Stimulated activated CD8-positive, alpha-beta memory T cell treated with anti-CD3 and anti-CD28 coated beads, Interleukin-15, amount 100 ng/mL, for 48 hours (primary cell): ENCODE results near the gene PEX12.
"Not testable (repeated sequence)": the region's sequence is repeated elsewhere in the genome, so short reads cannot be mapped to it uniquely, and the experiment has no call there.

Source experiments
- DNase-seq, 2 donors: peaks; one replicate each; pipeline ENCODE4 v3.0.0-alpha.2; 2020; ENCODE audit warnings: low read depth in 2 of 2

Gene PEX12

DNA sequence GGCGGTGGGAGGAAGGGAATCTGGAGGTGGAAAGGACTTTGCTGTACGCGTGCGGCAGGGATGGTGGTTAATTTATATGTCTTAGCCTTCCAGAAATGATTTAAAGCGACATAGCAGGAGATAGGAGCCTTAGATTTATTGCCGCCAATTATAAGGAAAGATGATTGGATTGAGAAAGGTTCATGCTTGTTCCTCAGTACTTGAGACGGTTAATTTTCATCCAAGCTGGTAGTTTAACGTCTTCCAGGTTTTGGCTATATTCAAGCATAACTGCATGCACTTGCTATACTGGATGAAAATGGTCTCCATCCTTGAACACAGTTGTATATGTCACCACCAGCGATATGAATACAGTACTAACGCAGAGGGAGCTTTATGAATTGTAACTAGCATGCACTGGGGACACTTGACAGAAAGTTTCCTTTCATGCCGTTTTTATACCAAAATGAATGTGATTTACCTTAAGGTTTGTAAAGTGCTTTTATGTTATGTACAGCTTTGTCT lies 610 bp upstream of the PEX12 start:
- DNase-seq, result no peak

DNA sequence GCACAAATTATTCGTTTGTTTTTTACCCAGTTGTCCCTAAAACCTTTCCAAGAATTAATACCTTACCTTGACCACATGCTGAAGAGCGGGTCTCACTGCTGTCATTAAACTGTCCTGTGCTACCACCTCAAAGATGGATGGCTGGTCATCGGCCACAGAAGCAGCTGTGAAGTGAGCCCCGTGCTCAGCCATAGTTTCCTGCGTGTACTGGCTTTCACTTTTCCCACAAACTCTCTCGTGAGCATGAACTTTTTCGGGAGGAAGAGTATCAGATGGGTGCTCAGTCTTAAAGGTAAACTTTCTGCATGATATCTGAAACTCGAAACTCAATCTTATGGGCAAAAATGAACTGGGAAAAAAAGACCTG lies 558 bp downstream of the PEX12 start:
- DNase-seq, result no peak

DNA sequence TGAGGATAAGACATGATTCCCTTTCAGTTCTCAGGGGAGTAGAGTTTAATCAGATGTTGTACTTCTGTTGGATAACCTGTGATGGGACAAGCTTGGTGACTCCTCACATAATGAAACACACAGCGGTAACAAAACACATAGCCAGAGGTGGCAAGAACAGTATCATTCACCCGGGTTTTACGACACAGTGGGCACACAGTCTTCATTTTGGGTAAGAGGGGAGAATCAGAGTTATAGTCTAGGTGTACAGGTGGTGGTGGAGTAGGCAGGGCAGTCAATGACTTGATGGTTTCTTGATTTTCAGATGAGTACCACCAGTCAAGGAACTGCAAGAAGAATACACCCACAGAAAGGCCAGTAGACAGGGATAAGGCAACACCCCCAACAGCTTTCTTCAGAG lies 2.6 kb downstream of the PEX12 start:
- DNase-seq, result no peak

DNA sequence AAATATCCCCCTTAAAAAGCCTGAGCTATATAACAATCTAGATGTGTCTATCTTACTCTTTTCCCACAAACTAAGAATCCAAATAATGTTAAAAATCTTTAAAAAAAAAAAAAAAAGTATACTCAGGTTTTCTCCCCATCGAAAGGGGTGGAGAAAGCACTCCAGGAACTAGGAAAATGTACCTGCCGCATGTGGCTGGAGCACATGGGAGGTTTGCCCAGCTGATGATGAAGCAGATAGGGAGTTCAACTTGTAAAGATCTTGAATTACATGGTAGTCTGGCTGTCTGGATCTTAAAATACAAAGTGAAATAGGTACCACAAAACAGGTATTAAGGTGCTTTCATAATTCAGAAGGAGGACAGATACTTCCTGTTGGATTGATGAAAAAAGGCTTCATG lies 9.0 kb downstream of the PEX12 start:
- DNase-seq, result no peak

DNA sequence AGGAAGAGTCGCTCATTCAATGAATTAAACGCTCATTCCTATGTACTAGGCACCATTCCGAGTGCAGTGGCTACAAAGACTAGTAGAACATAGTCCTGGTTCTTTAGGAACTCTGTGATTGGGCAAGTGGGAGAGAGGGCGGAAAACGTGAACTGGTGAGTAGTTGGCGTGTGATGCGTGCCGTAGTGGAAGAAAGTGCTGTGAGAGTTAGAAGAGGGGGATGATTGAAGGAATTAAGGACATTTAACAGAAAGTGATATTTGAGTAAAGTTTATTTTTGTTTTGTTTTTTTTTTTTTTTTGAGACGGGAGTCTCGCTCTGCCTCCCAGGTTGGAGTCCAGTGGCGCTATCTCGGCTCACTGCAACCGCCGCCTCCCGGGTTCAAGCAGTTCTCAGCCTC lies 9.8 kb downstream of the PEX12 start:
- peak; percentile 17 to 25 for DNase-seq

DNA sequence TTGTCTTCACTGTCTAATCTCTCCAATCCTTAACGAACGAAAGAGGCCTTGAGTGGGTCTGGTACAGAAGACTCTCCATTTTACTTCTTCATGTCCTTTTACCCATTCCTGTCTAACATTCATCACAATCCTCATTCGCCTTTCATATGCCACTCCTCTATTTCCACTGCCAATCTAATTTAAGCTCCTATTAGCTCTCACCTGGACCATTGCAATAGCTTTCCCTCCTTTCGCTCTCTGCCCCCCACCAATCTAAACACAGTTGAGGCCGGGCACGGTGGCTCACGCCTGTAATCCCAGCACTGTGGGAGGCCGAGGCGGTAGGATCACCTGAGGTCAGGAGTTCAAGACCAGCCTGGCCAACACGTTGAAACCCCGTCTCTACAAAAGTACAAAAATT lies 11.4 kb downstream of the PEX12 start:
- DNase-seq, result no peak

DNA sequence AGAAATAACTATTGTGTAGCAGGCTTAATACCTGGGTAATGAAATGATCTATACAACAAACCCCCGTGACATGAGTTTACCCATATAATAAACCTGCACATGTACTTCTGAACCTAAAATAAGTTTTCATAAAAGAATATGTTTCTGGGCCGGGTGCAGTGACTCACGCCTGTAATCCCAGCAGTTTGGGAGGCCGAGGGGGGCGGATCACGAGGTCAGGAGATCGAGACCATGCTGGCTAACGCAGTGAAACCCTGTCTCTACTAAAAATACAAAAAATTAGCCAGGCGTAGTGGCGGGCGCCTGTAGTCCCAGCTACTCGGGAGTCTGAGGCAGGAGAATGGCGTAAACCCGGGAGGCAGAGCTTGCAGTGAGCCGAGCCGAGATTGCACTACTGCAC lies 15.2 kb downstream of the PEX12 start:
- DNase-seq, result not testable (repeated sequence)

DNA sequence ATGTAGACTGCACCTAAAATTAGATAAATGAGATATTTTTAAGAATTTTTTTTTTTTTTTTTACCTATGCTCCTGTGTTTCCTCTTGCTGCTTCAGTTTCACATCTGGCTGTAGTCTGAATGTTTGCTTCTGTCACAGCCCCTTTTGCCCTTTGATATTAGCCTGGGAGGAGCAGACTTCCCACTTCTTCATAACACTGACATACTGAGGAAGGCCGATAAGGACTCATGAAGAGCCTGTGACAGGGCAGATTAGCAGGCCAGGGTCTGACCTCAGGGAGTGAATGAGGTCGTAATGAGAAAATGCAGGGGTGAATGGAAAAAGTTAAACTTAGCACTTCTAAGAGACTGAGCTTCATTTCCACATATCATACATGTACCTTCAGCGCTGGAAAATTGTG lies 17.7 kb downstream of the PEX12 start, which contains the start of gene SLFN14:
Gene SLFN14 (minus strand): TSS at position 117 of the 400 bp plus-strand sequence. CDS start 2,757 bp downstream, outside the sequence.
- DNase-seq, result no peak

DNA sequence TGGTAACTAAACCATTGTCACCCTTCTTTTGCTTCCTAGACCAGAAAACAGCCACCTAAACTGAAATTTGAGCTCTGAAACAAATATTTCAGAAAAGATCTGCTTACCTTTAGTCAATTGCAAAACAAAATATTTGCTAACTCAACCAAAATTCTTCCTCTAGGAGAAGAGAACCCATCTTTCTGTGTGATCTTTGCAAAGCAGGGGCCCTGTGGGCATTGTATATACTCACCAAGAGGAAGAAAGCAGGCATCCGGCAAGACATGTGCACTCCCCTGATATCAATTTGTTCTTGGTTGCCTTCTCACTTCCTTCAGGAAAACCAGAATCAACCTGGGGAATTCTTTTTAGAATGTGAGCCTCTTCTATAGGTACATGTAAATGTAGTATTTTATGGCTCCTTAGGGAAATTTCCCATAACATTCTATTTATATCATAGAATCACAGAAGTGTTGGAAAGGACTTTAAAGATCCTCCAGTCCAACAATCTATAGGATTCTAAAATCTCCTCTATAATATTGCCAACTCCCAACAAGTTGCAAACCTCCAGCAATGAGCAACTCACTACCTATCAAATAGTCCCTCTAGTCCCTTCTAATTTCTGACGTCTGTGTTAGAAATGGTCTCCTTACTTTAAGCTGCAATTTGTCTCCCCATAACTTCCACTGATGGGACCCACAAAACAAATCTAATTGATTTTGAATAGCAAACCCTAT lies 18.7 kb downstream of the PEX12 start:
- no peak for DNase-seq

DNA sequence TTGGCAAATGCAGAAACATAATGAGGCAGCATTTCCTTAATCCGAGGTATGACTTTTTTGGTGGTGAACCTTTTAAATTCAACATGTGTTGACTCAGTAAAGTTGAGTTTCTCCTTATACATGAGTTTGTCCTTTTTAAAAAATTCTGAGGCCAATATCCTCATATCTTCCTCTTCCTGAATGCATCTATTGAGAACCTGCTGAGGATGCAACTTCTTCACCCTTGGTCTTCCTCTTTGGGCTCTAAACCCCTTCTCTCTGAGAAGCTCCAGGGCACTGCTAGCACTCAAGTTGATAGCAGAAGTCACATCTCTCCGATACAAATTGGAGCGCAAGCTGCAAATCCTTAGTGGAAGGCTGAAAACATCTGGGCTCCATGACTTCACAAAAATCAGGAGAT lies 21.0 kb downstream of the PEX12 start:
- no peak for DNase-seq

DNA sequence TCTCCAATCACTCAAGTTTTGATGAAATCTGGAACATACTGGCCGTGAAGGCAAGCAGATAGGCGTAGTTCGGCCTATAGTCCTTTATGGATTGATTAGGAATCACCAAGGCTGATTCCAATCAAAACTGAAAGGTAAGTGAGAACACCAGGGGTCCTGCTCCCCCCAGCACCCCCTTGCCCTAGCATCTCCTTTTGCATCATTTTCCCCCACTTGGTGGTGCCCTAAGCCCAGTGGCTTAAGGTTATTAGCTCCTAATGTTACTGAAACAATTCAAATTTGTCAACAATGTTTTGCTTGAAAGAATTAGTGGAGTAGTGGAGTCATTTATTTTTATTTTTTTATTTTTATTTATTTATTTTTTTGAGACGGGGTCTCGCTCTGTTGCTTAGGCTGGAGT lies 22.7 kb downstream of the PEX12 start:
- no peak for DNase-seq

DNA sequence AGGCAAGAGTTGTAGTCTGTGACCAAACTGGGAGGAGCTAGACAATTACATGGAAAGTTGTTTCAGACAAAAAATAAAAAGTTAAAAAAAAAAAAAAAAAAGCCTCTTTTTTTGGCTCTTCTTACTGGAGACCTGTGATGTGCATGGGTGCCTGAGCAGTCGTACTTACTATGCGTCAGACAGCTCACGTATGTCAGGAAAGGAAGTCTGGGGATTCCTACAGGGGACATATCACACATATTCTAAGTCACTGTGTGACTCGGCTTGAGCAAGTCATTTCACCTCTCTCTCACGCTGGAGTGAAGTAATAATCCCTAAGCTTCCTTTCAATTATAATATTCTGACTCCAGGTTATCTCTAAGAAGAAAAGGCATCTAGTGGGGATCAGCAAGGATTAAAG lies 23.7 kb downstream of the PEX12 start:
- DNase-seq, result no peak

DNA sequence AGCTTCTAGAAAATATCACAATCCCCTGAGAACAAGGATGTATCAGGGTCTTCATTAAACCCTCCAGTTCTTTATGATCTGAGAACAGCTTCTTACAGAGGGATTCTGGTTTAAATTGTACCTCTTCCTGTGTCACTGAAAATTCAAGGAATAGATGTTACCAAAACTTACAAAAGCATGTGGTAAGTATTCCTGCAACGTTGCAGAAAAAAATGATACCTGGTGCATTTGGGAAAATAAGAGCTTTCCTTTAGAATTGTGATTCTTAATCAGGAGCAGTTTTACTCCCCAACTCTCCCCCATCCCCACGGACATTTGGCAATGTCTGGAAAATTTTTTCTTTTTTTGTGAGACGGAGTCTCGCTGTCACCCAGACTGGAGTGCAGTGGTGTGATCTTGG lies 25.1 kb downstream of the PEX12 start:
- no peak for DNase-seq

DNA sequence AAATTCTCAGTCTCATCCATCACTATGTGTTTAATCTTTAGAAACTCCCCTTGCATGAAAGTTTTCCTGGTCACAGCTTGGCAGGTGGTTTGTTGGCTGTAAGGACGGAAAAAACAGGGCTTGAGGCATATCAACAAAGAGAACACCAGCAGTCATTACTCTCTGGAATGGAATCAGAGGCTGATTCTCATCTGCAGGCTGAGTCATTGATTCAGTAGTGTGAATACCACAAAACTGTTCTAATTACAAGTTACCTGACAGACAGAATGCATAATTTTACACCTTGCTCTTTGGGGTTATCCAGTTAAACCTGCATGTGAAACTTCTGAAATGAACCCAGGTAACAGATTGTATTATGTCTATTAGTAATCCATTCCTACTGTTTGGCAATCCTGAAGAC lies 29.4 kb downstream of the PEX12 start:
- no peak for DNase-seq

DNA sequence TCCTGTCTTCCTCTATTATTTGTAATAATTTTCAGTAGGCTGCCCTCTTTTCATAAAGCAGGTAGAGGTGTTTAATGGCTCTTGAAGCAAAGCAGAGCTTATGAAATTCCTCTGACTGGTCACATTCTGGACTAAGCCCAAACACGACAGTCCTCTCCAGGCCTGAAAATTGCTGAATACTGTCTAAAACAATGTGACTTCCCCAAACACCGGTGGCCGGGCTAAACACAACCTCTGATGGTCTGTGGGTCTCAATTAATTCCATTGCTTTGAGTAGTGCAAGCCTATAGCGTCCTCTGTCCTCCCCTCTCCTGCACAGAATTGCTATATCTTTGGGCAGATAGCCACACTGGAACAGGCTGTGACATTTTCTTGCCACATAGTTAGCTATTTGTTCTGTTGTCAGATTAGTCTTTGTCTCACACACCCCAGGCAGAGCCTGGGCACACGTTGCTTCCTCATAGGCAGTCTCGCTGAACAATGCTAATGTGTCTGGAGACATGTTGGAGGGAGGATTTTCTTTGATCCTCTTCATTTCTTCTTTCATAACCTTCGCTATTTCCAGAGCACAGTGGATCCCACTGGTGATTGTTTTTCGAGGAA lies 30.1 kb downstream of the PEX12 start:
- DNase-seq, result no peak

DNA sequence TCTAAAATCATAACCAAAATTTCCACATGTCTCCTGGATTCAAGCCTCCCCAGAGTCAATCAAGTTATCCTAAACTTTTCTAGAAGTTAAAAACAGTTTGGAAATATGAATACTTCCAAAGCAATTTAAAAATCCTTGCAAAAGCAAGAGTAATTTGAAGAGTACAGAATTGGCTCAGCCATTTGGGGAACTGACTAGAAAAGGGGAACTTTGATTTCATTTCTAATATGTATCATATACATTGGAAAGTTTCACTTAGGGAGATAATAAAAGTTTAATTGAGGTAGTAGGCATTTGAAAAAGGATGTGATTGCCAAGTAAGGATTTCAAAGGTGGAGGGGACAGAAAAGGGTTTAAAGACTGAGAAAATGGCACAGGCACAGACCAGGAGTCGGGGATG lies 31.9 kb downstream of the PEX12 start:
- no peak for DNase-seq

DNA sequence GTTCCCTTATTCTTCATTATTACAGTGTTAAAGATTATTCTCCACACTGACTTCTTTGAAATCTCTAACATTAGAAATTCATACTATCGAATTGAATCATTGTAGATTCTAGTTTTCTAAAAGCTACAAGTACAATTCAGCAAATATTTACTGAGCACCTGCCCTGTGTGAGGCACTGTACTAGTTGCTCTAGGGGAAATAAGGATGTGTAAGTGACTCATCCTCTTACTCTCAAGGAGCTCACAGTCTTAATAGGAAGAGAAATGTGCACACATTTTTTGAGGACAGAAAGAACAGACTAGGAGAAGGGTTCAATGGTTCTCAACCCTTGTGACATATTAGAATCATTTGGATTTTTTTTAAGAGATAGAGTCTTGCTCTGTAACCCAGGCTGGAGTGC lies 33.2 kb downstream of the PEX12 start:
- no peak for DNase-seq

DNA sequence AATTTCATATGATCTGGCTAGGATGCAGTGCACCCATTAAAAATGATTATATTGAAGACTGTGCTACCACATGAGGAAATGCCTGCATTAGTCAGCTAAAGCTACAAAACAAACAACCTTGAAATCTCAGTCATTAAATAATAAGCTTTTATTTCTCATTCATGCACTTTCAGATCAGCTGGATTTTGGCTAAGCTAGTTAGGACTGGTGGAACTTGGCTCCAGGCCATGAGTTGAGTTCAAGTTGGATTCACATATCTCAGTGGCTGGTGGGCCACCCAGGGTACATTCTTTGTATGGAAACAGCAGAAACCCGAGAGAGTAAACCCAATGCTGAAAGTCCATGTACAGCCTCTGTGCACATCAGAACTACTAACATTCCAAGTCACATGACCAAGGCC lies 34.5 kb downstream of the PEX12 start:
- DNase-seq, result no peak

DNA sequence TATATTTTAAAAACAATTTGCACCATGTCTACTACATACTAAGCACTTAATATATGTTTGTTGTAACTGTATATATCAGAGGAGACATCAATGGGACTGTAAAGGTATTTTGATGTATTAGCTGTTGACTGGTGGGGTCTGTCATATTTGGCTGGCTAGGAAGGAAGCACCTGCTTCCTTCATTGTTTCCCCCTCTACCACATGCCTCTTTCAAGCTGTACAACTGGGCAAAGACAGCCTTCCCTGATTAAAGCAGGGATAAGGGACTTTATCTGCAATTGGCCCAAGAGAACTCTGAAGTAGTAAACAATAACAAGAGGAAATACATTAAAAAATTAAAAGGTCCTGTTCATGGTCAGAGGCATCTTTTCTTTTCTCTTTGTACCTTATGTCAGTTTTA lies 35.4 kb downstream of the PEX12 start:
- no peak for DNase-seq

DNA sequence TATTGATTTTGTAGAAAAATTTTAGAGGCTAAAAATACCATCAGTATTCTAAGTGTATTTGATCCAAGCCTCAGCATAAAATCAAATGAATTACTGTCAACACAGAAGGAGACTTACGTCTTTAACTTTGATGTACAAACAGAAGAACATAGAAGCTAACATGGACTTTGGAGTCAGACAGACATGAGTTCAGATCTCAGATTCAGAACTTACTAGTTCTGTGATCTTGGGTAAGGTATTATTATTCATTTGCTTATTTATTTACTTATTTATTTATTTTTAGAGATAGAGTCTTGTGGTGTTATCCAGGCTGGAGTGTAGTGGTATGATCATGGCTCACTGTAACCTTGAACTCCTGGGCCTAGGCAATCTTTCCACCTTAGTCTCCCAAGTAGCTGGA lies 36.9 kb downstream of the PEX12 start:
- DNase-seq, result no peak

DNA sequence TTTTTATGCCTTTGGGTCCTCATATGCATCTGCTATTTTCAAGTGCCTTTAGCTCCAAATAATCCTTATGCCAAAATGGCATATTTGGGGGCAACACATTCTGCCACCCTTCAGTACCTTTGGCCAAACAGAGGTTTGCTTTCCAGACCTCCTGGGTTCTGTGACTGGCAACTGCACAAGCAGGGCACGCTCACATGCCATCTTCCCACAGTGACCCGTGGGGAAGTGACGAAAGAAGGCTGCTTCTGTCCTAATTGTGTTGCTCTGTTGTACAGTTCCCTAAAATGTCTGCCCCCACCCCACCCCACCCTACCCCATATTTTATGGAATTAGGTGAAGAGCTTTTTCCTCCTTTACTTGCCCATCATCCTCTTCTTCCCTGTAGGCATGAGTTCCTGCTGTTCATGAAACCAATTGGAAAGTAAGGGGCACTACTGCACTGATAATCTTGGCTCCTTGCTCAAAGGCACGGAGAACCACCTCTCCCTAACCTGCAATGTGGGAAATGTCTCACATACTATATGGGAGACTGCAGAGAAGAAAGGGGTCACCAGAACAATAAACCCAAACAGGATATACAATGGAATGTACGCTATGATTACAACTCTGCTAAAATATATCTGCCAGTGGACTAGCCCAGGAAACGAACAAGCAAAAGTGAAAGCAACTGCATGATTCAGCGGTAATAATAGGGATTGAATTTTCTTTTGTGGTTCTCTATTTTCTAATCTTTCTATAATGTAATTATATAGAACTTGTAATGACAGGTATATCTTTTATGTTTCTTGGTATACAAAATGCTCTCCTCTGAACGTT lies 37.6 kb downstream of the PEX12 start:
- no peak for DNase-seq

DNA sequence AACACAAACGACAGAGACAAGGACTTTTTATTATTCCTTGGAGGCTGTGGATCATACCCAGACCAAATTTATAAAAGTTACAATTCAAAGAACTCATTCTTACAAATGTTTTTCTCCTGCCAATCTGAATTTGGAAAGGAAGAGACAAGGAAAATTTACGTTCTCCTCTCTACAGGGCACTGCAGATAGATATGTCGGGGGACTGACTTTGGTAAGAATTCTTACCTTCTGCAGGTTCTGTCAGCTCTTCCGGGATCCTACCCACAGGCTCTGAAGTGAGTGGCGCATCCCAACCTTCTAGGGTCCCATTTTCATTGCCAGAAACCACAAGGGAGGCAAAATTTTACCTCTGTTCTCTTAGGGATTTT lies 38.7 kb downstream of the PEX12 start:
- DNase-seq, result no peak

DNA sequence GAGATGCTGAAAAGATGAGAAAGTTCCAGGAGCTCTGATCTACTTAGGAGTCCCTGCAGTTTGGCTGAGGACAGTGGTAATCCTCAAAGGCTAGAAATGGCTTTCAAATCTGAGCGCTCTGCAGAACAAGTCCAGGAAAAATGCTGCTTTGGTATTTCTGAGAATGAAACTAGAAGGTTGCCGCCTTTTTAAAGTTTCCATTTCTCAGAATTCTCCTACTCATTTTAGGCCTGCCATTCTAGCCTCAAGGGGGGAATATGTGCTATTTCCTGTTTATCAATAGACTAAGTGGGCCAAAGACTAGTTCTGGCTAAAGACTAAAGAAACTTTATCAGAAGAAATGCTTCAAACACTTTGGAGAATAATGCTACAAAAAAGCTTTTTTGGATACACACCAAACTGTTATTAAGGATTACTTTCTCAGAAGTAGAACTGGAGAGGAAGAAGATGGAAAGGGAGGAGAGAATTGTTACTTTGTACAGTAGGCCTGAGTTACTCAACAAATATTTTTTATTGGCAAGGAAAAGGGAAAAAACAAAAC lies 40.7 kb downstream of the PEX12 start, which contains the start of gene SLFN12L:
Gene SLFN12L (minus strand): TSS at position 78 of the 541 bp plus-strand sequence. CDS start 15,314 bp downstream, outside the sequence.
- DNase-seq, result no peak
